GM10248 (cell line): ENCODE data around the gene ZNF219.

ENCODE experiments used
- CTCF ChIA-PET: fragments of 300-600 bp; sonication (Branson Sonifier 250); formaldehyde crosslinking; extraction: SDS; loops from one replicate; lab custom pipeline; 2021; ENCODE audit warnings: antibody characterized with exemption; lab: Yijun Ruan, JAX
- POLR2A ChIA-PET: fragments of 350-650 bp; sonication (Branson Sonifier 250); formaldehyde crosslinking; extraction: SDS; loops from one replicate; lab custom pipeline; 2020; ENCODE audit warnings: antibody characterized with exemption; lab: Yijun Ruan, JAX
- DNase-seq: peaks from one replicate; pipeline ENCODE4 v3.0.0; 2012; ENCODE audit errors: extremely low spot score
- TF ChIP-seq, protein P1 (sequence below): IDR thresholded peaks from 2 replicates; pipeline ENCODE4 v1.5.1; 2012; ENCODE audit warnings: mild to moderate bottlenecking, low read depth; ENCODE audit errors: extremely low read depth, missing control alignments, control extremely low read depth

Gene ZNF219

DNA sequence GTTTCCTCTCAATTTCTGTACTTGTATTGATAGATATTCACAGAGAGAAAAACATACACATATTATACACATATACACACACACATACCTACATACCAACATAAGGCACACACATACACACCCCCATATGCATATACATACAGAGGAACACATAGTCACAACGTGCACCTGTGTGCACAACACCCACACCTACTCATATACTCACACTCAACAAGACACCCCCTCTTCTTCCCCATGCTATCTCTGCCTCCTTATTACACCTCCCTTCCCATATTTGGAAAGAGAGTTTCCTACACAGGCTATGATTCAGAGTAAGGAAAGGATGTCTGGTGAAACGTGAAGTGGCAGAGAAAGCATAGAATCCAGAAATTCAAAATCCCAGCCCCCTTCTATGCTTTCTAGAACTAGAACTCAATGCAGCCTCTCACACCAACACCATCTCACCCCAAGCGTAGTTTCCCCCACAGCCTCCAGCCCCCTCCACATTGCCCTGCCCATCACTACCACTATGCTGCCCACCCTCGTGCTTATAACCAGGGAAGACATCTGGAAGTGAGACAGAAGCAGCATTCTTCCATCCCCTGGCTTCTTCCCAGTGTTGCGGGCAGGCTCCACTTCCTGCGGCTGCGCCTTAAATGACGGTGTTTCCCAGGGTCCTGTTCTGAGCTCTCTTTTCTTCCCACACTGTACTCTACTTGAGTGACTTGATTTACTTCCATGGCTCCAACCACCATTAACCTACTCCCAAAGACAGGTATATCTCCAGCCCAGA lies 38.4 kb downstream of the ZNF219 start:
- POLR2A ChIA-PET: no interaction called here
- TF ChIP-seq, protein P1, sequence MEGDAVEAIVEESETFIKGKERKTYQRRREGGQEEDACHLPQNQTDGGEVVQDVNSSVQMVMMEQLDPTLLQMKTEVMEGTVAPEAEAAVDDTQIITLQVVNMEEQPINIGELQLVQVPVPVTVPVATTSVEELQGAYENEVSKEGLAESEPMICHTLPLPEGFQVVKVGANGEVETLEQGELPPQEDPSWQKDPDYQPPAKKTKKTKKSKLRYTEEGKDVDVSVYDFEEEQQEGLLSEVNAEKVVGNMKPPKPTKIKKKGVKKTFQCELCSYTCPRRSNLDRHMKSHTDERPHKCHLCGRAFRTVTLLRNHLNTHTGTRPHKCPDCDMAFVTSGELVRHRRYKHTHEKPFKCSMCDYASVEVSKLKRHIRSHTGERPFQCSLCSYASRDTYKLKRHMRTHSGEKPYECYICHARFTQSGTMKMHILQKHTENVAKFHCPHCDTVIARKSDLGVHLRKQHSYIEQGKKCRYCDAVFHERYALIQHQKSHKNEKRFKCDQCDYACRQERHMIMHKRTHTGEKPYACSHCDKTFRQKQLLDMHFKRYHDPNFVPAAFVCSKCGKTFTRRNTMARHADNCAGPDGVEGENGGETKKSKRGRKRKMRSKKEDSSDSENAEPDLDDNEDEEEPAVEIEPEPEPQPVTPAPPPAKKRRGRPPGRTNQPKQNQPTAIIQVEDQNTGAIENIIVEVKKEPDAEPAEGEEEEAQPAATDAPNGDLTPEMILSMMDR: no peak
- no peak for DNase-seq

DNA sequence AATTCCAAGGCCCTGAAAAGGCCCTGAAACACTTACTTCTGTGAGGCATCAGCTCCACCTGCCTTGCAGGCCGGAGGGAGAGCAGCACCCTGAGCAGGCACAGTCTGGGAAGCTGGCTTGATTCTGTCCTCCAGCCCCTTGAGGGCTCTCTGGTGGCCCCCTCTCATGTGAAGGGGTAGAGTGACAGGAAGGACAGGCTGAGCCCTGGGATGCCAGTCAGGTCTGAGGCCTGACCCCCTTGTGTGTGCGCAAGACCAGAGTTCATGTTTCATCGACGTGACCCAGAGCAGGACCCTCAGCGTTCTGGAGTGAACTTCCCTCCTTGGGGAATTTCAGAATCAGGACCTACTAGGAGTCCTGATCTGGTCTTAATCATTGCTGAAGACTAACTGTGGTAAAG lies 39.6 kb downstream of the ZNF219 start:
- DNase-seq: no peak
- ChIA-PET POLR2A (no interaction called here), CTCF (interaction anchor here (0.9 to 2.2 kb wide), 8 partner anchors 10 to 98 kb away, joined by 3 to 11 read pairs (median 4); partner anchors contain the start of gene ARHGEF40)
- TF ChIP-seq, protein P1: no peak

More for the DNA sequence above, 38.4 kb downstream of the ZNF219 start:
- CTCF ChIA-PET: interaction anchor here (0.6 to 2.2 kb wide), 3 partner anchors 8 to 45 kb away, joined by 3 to 11 read pairs (median 3); no protein-coding TSS in a partner anchor

DNA sequence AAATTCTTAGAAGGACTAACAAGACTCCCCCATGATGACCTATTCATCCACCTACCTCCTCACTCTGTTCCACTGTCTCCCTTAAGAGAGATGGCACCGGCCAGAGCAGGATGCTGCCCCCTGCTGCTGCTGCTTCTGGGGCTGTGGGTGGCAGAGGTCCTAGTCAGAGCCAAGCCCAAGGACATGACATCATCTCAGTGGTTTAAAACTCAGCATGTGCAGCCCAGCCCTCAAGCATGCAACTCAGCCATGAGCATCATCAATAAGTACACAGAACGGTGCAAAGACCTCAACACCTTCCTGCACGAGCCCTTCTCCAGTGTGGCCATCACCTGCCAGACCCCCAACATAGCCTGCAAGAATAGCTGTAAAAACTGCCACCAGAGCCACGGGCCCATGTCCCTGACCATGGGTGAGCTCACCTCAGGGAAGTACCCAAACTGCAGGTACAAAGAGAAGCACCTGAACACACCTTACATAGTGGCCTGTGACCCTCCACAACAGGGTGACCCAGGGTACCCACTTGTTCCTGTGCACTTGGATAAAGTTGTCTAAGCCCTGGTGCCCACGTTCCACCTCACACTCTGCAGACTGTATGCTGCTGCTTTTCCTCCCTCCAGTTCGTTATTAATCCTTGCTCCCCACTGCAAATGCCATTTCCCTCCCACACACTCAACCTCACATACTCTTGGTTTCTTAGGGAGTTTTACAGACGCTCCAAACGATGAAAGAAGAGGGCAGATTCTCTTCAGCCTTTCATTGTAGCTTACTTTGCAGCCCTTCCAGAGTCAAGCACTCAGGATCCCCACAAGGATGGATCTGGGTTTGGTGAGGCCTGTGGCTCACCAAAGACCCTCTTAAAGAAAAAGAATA lies 40.4 kb downstream of the ZNF219 start, which contains the start of gene RNASE8:
TSS of gene RNASE8 (plus strand) at position 20 of the 873 bp plus-strand sequence. CDS start at position 91, 71 bp downstream.
- ChIA-PET CTCF (interaction anchor here (0.9 to 2.7 kb wide), 10 partner anchors 7 to 97 kb away, joined by 3 to 11 read pairs (median 4); partner anchors contain the start of gene ARHGEF40), POLR2A (no interaction called here)
- DNase-seq: no peak
- TF ChIP-seq, protein P1: no peak

DNA sequence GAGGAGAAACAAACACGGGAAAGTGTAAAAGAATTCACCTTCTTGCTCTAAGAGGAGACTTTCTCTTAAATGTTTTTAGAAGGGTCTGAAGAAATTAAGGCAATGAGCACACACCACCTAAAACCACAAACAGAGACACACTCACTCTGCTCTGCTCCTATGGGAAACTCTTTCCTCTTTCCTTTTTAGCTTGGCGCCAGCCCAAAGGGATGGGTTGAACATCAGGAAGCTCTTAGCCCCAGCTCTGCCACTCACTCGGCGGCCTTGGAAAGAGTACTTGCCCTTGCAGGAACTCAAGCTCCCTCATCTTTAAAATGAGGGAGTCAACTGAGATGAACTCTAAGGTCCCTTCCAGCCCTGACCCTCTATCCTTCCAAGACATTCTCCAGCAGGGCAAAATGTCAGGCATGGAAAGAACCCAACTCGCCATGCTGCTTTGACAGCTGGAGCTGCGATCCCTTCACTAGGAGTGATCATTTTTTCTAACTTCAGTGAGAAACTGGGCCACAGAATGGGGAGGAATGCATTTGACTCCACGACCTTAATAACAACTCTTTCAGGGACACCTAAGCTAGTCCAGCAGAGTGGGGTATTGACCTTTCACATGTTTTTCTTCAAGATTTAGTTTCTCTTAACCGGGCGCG lies 41.8 kb downstream of the ZNF219 start:
- TF ChIP-seq, protein P1: no peak
- ChIA-PET CTCF (interaction anchor here (0.9 to 2.7 kb wide), 6 partner anchors 9 to 51 kb away, joined by 3 to 11 read pairs (median 4); no protein-coding TSS in a partner anchor), POLR2A (no interaction called here)
- DNase-seq: no peak

DNA sequence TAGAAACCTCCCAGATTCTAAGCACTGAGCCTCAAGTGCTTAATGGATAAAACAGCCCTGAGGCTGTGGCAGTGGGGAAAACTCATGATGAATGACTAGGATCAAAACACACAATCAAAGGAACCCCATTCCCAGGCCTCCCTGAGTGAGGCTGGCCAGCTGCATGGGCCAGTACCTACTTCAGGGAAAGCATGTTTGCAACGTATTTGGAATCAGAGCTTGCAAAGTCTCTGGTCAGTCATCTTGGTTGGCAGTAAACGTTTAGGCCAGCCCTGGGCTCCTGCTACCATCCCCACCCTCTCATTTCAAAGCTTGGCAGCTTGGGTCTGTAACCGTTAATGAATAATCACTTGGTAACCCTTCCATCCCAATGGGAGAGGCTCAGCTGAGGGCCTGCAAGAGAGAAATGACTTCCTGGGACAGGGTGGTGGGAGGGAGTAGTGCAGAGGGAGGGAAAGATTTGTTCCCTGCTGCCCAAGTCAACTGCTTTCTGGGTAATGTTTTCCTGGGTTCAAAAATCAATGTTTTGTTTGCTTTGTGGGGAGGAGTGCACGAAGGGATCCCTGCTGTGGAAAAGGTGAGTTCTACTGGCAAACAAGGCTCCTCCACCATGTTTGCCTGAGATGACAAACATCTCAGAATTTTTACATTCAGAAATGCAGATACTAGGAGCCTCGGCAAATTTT lies 42.9 kb downstream of the ZNF219 start:
- TF ChIP-seq, protein P1: no peak
- DNase-seq: no peak
- ChIA-PET POLR2A (no interaction called here), CTCF (interaction anchor here (1.3 to 2.7 kb wide), 3 partner anchors 10 to 41 kb away, joined by 3 to 11 read pairs (median 5); no protein-coding TSS in a partner anchor)
